DOHH2 (cell line): ENCODE measurements around the gene NPIPA3.
A peak's percentile ranks its signal among the peaks of the same experiment; 100 is the strongest.
"Not testable (repeated sequence)": the region's sequence is repeated elsewhere in the genome, so short reads cannot be mapped to it uniquely, and the experiment has no call there.

Experiments used
- H3F3A ChIP-seq: fragments of 200-600 bp; sonication (generic), shearing (Covaris generic); 2 replicates; pipeline ENCODE4 v1.6.0; 2016; ENCODE audit warnings: antibody characterized with exemption, mild to moderate bottlenecking; ENCODE audit not compliant: control insufficient read depth, insufficient read depth
- H3K27ac ChIP-seq: fragments of 200-600 bp; sonication (generic); 2 replicates; pipeline ENCODE4 v1.5.1; 2014; ENCODE audit warnings: low read depth, mild to moderate bottlenecking, low read length, moderate library complexity
- H3K27me3 ChIP-seq: fragments of 200-600 bp; sonication (generic); 2 replicates; pipeline ENCODE4 v1.6.1; 2014; ENCODE audit warnings: mild to moderate bottlenecking, low read length, mixed read lengths; ENCODE audit not compliant: control insufficient read depth
- H3K36me3 ChIP-seq: fragments of 200-600 bp; sonication (generic); 2 replicates; pipeline ENCODE4 v1.6.1; 2014; ENCODE audit warnings: mild to moderate bottlenecking, low read length, moderate library complexity, mixed read lengths; ENCODE audit not compliant: control insufficient read depth
- H3K4me1 ChIP-seq: fragments of 200-600 bp; sonication (generic); 2 replicates; pipeline ENCODE4 v1.6.1; 2014; ENCODE audit warnings: mild to moderate bottlenecking, low read length, mixed read lengths; ENCODE audit not compliant: control insufficient read depth
- H3K4me2 ChIP-seq: fragments of 200-600 bp; sonication (generic); 2 replicates; pipeline ENCODE4 v1.6.0; 2014; ENCODE audit warnings: mild to moderate bottlenecking, low read length, moderate library complexity
- H3K4me3 ChIP-seq: fragments of 200-600 bp; sonication (generic); 2 replicates; pipeline ENCODE4 v1.5.1; 2014; ENCODE audit warnings: mild to moderate bottlenecking, low read length, mixed read lengths
- H3K79me2 ChIP-seq: fragments of 200-600 bp; sonication (generic); 2 replicates; pipeline ENCODE4 v1.6.1; 2014; ENCODE audit warnings: mild to moderate bottlenecking, low read length, mixed read lengths; ENCODE audit not compliant: control insufficient read depth
- H3K9me2 ChIP-seq: fragments of 200-600 bp; sonication (generic); replicated peaks from 2 replicates; pipeline ENCODE4 v1.6.1; 2014; ENCODE audit warnings: mild to moderate bottlenecking, low read length, mixed read lengths; ENCODE audit not compliant: control insufficient read depth
- H3K9me3 ChIP-seq: fragments of 200-600 bp; sonication (generic); 2 replicates; pipeline ENCODE4 v1.6.1; 2014; ENCODE audit warnings: antibody characterized with exemption, low read length, mixed read lengths; ENCODE audit not compliant: control insufficient read depth, insufficient read depth
- H4K20me1 ChIP-seq: fragments of 200-600 bp; sonication (generic); 2 replicates; pipeline ENCODE4 v1.6.0; 2014; ENCODE audit warnings: low read depth, mild to moderate bottlenecking, antibody characterized with exemption, low read length, moderate library complexity; ENCODE audit not compliant: control insufficient read depth, insufficient read depth
- CTCF ChIP-seq: fragments of 200-600 bp; sonication (generic); IDR thresholded peaks from one replicate; pipeline ENCODE4 v1.5.1; 2014; ENCODE audit warnings: antibody characterized with exemption, mild to moderate bottlenecking, low read depth, low read length; ENCODE audit not compliant: poor library complexity, severe bottlenecking
- EZH2phosphoT487 ChIP-seq: fragments of 200-600 bp; sonication (generic); IDR thresholded peaks from 2 replicates; pipeline ENCODE4 v1.6.1; 2017; ENCODE audit warnings: borderline replicate concordance, mild to moderate bottlenecking, antibody characterized with exemption, low read length, moderate library complexity, mixed read lengths

NPIPA3 gene

GRCh38 chr16:14703156-14704011 lies at the start of gene NPIPA3:
Gene NPIPA3 (plus strand): TSS chr16:14703411. CDS start chr16:14708944, 5,533 bp downstream.
- not testable (repeated sequence) for H3K27ac ChIP-seq, H3K4me3 ChIP-seq, H3K36me3 ChIP-seq

GRCh38 chr16:14658063-14658462 lies 45.1 kb upstream of the NPIPA3 start:
- Histone ChIP-seq H4K20me1 (no peaks in the 10 kb centered on the region), H3K4me1 (peaks cover 25% of the 10 kb centered on the region), H3K4me3 (peak overlapping the region; percentile 56), H3K9me3 (no peaks in the 10 kb centered on the region), H3K4me2 (peak overlapping the region; percentile 90), H3K79me2 (peaks cover 14% of the 10 kb centered on the region), H3K27me3 (no peaks in the 10 kb centered on the region), H3K27ac (peak overlapping the region; percentile 87), H3F3A (peaks cover 5% of the 10 kb centered on the region; the same call in 1 of the 2 replicates), H3K9me2 (no peaks in the 10 kb centered on the region), H3K36me3 (peaks cover 78% of the 10 kb centered on the region)
- no peak for TF ChIP-seq EZH2phosphoT487
- no peak for TF ChIP-seq CTCF

More at GRCh38 chr16:14703156-14704011, at the start of gene NPIPA3:
- H3K9me3 ChIP-seq, H3K9me2 ChIP-seq, H3K79me2 ChIP-seq, H3F3A ChIP-seq, H3K4me1 ChIP-seq, H3K4me2 ChIP-seq, H3K27me3 ChIP-seq, H4K20me1 ChIP-seq: not testable (repeated sequence)

GRCh38 chr16:14667347-14668266 lies 35.6 kb upstream of the NPIPA3 start:
- H4K20me1 ChIP-seq = no peaks in the 10 kb centered on the region
- H3K27me3 ChIP-seq = no peaks in the 10 kb centered on the region
- H3K79me2 ChIP-seq = no peaks in the 10 kb centered on the region
- H3K4me2 ChIP-seq = no peak overlapping the region
- no peak for TF ChIP-seq EZH2phosphoT487
- TF ChIP-seq CTCF = no peak
- no peaks in the 10 kb centered on the region for H3K9me2 ChIP-seq
- no peaks in the 10 kb centered on the region for H3K9me3 ChIP-seq
- peaks cover 23% of the 10 kb centered on the region for H3K4me1 ChIP-seq
- H3K36me3 ChIP-seq = peaks cover 66% of the 10 kb centered on the region
- H3F3A ChIP-seq = peaks cover 29% of the 10 kb centered on the region
- no peak overlapping the region for H3K27ac ChIP-seq
- no peak overlapping the region for H3K4me3 ChIP-seq
